HCEC 1CT (cell line): ENCODE measurements around the gene BRF1.

ENCODE experiments used
- DNase-seq: peaks from one replicate; pipeline ENCODE4 v3.0.0-alpha.2; 2017

Gene BRF1

GRCh38 chr14:105223770-105224544 lies 76.8 kb downstream of the BRF1 start:
- no peak for DNase-seq

DNA sequence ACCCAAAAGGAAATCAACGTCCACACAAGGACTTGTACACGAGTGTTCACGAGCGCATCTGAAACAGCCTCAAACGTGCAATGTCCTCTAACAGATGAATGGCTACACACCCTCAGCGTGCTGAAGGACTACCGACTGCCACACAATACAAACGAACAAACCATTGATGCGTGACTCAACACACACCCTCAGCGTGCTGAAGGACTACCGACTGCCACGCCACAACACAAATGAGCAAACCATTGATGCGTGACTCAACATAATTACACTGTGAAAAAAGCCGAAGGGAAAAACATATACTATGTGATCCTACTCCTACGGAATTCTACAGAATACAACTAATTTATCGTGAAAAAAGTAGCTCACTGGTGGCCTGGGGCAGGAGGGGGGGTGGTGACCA lies 77.5 kb downstream of the BRF1 start:
- no peak for DNase-seq

DNA sequence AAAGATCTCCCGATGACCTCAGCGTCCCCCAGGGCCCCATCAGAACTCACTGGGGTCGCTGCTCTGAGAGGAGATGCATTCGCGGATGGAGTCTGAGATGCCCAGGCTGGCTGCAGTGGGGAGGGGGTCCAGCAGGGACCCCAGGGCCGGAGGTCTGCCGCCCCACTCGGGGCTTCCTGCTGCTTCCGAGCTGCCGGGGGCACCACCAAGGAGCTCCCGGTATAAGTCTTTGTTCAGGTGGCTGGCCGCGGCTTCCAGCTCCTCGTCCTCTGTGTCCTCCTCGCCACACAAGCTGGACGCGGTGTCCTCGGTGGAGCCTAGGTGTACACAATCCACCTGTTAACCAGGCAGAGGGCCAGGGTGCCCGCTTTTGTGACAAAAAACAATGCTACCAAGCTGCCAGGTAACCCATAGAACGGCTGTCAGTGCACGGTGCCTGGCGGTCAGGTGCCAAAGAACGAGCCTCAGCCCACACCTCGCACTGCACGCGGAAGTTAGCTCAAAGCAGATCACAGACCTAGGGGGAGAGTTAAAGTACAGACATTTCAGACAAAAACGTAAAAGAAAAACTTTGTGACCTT lies 79.1 kb downstream of the BRF1 start:
- no peak for DNase-seq

GRCh38 chr14:105220699-105221597 lies 79.9 kb downstream of the BRF1 start:
- DNase-seq, result no peak

DNA sequence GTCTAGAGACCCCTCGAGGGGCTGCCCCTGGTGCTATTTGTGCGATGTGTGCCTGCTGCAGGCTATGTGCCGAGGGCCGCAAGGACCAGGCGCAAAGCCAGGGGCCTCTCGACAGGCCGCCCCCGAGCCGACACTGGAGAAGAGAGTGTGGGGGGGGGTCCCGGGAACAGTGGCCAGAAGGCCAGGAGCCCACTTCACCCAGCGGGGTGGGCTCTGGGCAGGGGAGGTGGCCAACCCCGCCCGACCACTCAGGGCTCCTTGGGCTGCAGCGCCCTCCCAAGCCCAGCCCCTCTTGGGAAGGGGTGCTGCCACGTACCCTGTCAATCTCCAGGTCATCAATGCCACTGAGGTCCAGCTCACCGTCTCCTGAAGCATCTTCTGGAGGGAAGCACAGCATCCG lies 81.0 kb downstream of the BRF1 start:
- DNase-seq, result no peak

DNA sequence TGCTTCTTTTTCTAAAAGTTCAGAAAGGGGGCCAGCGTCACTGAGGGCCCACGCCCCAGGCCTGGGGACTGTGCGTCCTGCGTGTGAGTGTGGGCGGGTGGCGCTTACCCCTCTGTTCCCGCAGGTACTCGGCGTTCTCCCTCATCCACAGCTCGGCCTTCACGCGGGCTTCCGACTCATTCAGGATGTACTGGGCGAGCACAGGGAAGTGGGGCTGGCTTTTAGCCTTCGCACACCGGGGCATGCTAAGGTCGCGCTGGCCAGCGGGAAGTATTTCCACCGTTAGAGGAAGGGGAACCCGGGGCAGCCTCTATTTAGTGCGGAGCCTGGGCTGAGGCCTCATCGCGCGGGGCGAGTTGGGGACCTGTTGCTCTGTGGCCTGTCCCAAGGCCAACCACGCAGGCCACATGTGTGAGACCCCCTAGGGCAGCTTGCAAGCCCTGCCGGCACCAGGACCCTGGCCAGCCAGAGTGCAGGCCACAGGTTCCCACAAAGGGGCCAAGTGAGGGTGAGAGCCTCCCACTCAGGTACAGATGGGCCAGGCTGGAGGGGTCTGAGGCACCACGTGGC lies 81.7 kb downstream of the BRF1 start:
- no peak for DNase-seq

DNA sequence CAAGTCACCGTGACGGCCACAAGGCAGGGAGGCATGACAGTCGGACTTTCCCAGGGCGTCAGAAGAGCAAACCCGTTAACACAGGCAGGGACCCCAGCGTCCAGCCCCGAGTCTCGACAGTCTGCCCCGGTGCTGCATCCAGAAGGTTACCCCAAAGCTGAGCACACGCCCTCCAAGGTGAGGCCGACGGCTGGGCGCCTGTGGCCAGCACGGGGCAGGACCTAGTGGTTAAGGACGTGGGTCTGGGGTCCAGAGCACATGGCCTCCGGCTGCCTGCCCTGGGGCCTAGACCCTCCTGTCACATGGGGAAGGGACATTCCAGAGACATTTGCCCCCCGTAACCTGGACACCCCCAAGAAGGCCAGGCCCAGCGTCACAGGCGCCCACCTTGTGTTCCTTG lies 82.2 kb downstream of the BRF1 start:
- no peak for DNase-seq

DNA sequence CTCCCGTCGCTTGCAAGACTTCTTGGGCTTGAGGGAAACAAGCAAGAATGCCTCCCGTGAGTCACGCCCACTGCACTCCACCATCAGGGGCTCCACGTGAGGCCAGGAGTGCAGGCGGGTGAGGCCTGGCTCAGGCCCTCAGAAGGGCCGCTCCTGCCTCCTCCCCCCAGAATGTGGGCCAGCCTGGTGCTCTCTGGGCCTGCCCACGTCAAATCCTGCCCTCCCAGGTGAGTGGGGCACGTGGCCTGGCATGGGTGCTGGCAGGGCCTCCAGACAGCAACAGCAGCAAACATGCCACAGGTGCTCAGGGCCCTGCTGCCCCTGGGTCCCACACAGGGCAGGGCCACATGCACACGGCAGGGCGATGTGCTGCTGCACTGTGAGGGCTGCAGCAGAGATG lies 83.0 kb downstream of the BRF1 start:
- DNase-seq, result no peak

DNA sequence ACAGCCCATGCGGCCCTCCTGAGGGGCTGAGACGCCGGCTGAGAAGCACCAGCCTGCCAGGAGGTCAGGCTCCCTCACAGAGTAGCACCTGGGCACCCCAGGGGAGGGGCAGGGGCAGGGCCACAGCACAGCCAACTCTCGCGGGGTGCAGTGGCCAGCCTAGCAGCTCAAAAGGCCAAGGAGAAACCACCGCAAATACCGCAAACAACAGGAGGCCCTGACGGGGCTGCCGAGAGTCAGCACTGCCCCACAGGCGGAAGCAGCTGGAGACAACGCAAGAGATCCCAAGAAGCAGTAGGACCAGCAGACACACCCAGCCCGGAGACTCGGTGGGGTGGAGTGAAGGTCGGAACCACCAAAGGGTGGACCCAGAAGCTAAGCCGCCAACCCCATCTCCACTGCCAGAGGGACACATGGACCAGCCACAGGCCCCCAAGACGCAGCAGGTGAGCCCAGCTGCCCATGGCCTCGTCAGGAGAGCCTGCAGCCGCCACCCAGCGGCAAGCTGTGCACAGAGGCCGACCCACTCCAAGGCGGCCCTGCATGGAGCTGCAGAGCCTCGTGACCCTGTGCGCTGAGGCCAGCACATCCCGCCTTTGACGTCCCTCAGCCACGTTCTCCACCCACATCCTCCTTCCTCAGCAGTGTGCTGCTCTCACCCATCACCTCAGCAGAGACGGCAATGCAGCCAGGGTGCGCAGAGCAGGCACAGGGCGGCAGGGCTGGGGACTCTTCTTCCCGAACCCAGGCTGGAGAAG lies 84.1 kb downstream of the BRF1 start:
- no peak for DNase-seq

GRCh38 chr14:105215602-105216001 lies 85.2 kb downstream of the BRF1 start:
- no peak for DNase-seq

- no peak for DNase-seq
Measured at GRCh38 chr14:105214324-105214915, 86.4 kb downstream of the BRF1 start.

DNA sequence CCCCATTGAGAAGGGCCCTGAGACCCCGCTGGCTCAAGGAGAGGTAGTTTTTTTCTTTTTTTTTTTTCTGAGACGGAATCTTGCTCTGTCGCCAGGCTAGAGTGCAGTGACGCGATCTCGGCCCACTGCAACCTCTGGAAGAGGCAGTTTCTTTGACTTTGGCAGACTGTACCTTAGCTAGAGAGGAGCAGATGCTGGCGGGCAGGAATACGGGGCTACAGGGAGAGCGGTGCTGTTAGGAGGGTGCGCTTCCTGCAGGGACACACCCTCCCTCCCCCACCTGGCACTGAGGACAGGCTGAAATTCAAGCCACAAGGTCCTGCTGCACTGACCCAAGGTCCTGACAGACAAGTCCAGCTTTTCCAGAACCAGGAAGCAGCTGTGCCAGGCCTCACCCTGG lies 87.4 kb downstream of the BRF1 start:
- no peak for DNase-seq

GRCh38 chr14:105212541-105213300 lies 88.1 kb downstream of the BRF1 start:
- no peak for DNase-seq

GRCh38 chr14:105211758-105212089 lies 89.1 kb downstream of the BRF1 start:
- DNase-seq, result no peak

DNA sequence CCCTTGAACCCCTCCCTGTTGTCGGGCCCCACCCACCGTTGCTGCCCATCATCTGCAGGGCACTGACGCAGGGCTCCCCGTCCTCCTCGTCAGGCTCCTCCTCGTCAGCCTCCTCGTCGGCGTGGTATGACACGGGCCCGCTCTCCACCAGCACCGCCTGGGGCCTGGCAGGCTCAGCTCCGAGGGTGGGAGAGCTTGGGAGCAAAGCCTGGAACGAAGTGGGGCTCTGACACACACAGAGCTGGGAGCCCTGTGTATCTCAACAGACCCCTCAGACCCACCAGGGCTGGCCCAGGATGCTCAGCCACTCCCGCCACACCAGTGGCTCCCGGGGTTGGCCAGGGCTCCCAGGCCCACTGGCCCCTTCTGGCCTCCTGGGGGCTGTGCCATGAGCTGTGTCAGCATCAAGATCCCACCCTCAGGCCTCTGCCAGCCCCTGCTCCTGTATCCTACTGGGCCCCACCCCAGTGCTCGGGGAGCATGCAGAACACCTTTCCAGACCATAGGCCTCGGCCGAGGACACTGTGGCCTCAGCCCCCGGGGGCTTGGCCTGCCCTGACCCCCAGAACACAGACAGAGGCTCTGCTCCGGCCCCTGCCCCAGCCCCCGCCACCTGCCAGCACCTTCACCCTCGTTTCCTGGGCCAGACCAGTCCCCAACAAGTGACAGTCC lies 89.6 kb downstream of the BRF1 start:
- no peak for DNase-seq

- DNase-seq, result no peak
Measured at GRCh38 chr14:105210266-105211025, 90.4 kb downstream of the BRF1 start.

DNA sequence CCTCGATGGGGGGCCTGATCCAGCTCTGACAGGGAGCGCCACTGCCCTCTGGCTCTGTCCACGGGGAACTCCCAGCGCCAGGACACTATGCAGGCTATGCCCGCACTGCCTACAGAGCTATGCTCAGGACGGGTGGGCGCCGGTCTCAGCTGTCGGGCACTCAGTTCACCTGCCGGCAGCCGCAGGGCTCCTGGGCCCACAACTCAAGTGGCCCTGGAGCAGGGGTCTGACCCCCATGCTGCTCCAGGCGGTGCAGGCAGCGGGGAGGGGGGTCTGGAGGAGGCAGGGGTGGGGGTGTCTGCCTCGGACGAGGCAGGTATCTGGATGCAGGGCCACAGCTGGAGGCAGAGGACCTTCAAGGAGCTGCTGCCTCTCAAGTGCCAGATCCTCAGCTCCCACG lies 91.2 kb downstream of the BRF1 start:
- no peak for DNase-seq

GRCh38 chr14:105209091-105209490 lies 91.7 kb downstream of the BRF1 start:
- DNase-seq, result no peak

DNA sequence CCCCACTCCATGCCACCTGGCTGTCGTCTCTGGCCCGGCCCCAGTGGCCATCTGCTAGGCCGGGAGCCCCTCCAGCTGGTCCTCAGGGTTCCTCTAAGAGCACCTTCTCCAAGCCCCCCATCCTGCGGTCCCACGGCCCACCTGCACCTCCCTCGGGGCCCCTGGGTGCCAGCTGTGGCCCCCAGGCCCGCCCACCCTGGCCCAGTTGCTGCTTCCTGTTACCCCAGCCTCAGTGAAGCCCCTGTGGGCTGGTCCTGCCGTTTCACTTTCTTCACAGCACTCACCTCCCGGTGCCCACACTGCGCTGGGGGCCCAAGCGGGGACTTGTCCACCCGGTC lies 92.1 kb downstream of the BRF1 start:
- DNase-seq, result no peak

- no peak for DNase-seq
Measured at GRCh38 chr14:105207996-105208737, 92.6 kb downstream of the BRF1 start.
